ENCODE data around the gene KCNAB2.
"Not testable (repeated sequence)": the region's sequence is repeated elsewhere in the genome, so short reads cannot be mapped to it uniquely, and the experiment has no call there.

KCNAB2 gene

DNA sequence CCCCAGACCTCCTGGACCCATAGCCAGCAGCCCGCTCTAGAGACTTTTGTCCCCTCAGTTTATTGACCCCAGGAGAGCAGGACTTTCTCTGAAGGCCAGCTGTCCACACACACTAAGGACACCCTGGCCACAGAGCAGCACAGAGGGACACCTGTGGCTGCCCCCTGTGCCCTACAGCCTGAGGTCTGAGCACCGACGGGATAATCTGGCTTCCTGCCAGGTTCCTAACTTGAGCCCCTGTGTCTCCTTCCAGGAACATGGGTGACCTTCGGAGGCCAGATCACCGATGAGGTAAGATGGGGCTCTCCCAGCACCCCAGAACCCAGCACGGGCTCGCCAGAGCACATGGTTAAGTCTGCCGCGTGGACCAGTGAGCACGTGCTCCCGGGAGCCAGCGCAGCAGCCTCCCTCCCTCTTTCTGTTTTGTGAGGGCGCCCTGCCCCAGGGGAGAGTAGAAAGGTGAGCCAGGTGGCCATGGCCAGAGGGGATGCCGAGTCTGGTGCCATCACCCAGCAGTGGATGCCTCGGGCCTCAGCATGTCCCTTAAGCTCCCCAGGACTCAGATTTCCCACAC, 27.9 kb downstream of the KCNAB2 start:
- no peak overlapping the region for H3K4me3 ChIP-seq (ENCODE audit: low read depth, low read length)
- DNase-seq (ENCODE audit: low read depth), result no peak
- TF ChIP-seq, protein P1, sequence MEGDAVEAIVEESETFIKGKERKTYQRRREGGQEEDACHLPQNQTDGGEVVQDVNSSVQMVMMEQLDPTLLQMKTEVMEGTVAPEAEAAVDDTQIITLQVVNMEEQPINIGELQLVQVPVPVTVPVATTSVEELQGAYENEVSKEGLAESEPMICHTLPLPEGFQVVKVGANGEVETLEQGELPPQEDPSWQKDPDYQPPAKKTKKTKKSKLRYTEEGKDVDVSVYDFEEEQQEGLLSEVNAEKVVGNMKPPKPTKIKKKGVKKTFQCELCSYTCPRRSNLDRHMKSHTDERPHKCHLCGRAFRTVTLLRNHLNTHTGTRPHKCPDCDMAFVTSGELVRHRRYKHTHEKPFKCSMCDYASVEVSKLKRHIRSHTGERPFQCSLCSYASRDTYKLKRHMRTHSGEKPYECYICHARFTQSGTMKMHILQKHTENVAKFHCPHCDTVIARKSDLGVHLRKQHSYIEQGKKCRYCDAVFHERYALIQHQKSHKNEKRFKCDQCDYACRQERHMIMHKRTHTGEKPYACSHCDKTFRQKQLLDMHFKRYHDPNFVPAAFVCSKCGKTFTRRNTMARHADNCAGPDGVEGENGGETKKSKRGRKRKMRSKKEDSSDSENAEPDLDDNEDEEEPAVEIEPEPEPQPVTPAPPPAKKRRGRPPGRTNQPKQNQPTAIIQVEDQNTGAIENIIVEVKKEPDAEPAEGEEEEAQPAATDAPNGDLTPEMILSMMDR (conservative IDR thresholded peaks at IDR 0.05; ENCODE audit: low read depth, low read length), result no peak

DNA sequence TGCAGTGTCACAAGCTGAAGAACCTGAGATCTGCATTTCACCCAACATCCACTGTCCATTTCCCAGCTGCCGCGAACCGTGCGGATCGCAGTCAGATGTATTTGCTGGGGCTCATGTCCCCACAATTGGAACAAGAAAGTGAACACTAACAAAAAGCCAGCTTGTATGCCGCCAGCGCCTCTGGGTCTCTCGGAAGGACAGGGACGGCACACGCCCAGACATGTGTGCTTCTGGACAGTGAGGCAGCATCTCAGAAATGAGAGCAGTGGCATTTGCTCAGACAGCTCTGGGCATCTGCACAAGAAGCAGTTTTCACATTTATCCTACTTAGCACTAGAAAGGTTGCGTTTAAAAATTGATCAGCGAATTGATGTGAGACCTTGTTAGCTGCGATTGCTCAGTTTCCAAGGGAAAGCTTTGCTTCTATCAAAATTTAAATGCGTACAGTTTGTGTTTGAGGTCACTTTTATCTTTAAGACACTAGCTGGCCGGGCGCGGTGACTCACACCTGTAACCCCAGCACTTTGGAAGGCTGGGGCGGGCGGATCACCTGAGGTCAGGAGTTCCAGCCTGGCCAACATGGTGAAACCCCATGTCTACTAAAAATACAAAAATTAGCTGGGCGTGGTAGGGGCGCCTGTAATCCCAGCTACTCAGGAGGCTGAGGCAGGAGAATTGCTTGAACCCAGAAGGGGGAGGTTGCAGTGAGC, 28.7 kb downstream of the KCNAB2 start:
- no peak overlapping the region for H3K4me3 ChIP-seq (ENCODE audit: low read depth, low read length)
- DNase-seq (ENCODE audit: low read depth), result no peak
- TF ChIP-seq, protein P1 (conservative IDR thresholded peaks at IDR 0.05; ENCODE audit: low read depth, low read length), result no peak

DNA sequence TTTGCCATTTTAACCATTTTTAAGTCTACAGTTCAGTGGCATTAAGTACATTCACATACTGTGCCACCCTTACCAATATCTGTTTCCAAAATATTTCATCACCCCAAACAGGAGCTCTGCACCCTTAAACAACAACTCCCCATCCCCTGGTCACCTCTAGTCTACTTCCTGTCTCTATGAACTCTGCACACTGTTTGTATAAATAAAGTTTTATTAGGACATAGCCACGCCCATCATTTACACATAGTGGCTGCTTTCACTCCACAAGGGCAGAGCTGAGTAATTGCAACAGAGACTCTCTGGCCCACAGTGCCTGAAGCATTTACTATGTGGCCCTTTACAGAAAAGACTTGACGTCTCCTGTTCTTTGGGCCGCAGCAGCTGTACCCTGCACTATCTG, 30.1 kb downstream of the KCNAB2 start:
- DNase-seq (ENCODE audit: low read depth), result no peak
- TF ChIP-seq, protein P1 (conservative IDR thresholded peaks at IDR 0.05; ENCODE audit: low read depth, low read length), result no peak
- no peak overlapping the region for H3K4me3 ChIP-seq (ENCODE audit: low read depth, low read length)

GRCh38 chr1:6077061-6077460, 31.4 kb downstream of the KCNAB2 start:
- not testable (repeated sequence) for H3K4me3 ChIP-seq (ENCODE audit: low read depth, low read length); DNase-seq (ENCODE audit: low read depth)

GRCh38 chr1:6077506-6077905, 31.8 kb downstream of the KCNAB2 start:
- H3K4me3 ChIP-seq (ENCODE audit: low read depth, low read length), result no peak overlapping the region
- no peak for DNase-seq (ENCODE audit: low read depth)
- TF ChIP-seq, protein P1 (conservative IDR thresholded peaks at IDR 0.05; ENCODE audit: low read depth, low read length), result no peak

DNA sequence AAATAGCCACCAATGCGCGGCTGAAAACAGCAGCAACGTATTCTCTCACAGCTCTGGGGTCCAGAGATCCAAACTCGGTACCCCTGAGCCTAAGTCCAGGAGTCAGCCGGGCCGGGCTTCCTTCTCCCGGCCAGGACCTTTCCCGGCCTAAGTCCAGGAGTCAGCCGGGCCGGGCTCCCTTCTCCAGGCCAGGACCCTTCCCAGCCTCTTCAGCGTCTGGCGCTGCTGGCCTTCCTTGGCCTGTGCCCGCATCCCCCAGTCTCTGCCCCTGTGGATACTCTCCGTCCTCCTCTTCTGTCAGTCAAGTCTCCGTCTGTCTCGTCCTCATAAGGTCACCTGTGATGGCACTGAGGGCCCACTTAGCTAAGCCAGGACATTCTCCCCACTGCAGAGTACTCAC, 32.2 kb downstream of the KCNAB2 start:
- TF ChIP-seq, protein P1 (conservative IDR thresholded peaks at IDR 0.05; ENCODE audit: low read depth, low read length), result no peak
- no peak for DNase-seq (ENCODE audit: low read depth)

GRCh38 chr1:6080469-6080868, 34.8 kb downstream of the KCNAB2 start:
- TF ChIP-seq, protein P1 (conservative IDR thresholded peaks at IDR 0.05; ENCODE audit: low read depth, low read length), result peak; percentile 31
- H3K4me3 ChIP-seq (ENCODE audit: low read depth, low read length), result no peak overlapping the region
- DNase-seq (ENCODE audit: low read depth), result no peak

More for the DNA sequence above, 32.2 kb downstream of the KCNAB2 start:
- H3K4me3 ChIP-seq (ENCODE audit: low read depth, low read length), result no peak overlapping the region

Measured in choroid plexus epithelial cell (primary cell).